Measurements from ENCODE around the gene GTPBP4.

GTPBP4 gene

DNA sequence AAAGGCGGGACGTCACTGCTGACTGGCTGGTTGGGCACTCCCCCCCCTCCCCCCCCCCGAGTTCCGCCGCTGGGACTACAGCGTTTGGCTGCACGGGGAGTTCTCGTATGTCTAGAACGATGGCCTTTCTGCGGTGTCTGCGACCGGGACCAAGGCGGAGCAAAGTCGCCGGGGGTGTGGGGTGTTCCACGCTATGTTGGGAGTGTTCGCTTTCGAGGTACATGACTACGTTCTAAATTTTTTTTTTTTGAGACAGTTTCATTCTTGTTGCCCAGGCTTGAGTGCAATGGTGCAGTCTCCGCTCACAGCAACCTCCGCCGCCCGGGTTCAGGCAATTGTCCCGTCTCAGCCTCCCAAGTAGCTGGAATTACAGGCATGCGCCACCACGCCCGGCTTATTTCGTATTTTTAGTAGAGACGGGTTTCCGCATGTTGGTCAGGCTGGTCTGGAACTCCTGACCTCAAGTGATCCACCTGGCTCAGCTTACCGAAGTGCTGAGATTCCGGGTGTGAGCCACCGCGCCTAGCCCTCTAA, 61.3 kb downstream of the GTPBP4 start:
- TF ChIP-seq CTCF (IDR thresholded peaks at IDR 0.05; ENCODE audit: low read depth, low read length, missing control alignments): no peak
- DNase-seq (ENCODE audit: low read depth): no peak
- peak overlapping the region; percentile 98 for H3K4me3 ChIP-seq (ENCODE audit: low read depth, low read length)

DNA sequence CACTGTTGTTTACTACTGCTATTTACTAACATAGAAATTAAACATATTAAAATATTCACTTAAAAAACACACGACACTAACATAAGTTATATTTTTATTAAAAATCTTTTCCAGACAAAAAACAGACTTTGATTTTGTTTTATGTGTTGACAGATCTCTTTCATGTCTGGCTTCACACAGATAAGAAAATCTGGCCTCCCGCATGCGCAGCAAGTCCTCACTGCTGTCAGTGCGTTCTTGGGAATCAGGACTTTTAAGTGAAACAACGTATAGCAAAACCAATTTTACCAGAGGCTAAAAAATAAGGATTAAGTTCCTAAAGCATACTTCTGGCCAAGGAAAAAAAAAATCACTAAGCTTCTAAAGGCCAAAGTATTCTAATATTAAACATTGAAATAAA, 61.9 kb downstream of the GTPBP4 start:
- TF ChIP-seq CTCF (IDR thresholded peaks at IDR 0.05; ENCODE audit: low read depth, low read length, missing control alignments): no peak
- no peak for DNase-seq (ENCODE audit: low read depth)
- H3K4me3 ChIP-seq (ENCODE audit: low read depth, low read length): peak overlapping the region; percentile 98

DNA sequence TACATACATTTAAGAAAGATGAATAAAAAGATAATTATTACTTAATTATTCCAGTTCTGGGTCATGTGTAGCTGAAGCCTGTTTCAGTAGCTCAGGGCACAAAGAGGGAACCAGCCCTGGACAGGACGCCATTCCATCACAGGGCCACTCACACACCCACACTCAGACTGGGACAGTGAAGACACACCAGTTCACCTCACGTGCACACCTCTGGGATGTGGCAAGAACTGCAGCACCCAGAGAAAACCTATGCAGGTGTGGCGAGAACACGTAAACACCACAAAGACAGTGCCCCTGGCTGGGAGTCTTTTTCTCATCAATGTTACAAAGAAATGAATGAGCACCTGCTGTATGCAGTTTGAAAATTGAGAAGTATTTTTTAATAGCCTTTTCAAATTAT, 62.3 kb downstream of the GTPBP4 start:
- H3K4me3 ChIP-seq (ENCODE audit: low read depth, low read length): peak overlapping the region; percentile 98
- no peak for DNase-seq (ENCODE audit: low read depth)
- peak; percentile 44 for TF ChIP-seq CTCF (IDR thresholded peaks at IDR 0.05; ENCODE audit: low read depth, low read length, missing control alignments)

GRCh38 chr10:1054684-1055083, 66.5 kb downstream of the GTPBP4 start:
- peak overlapping the region; percentile 17; the same call in 1 of the 2 replicates for H3K4me3 ChIP-seq (ENCODE audit: low read depth, low read length)
- DNase-seq (ENCODE audit: low read depth): no peak
- no peak for TF ChIP-seq CTCF (IDR thresholded peaks at IDR 0.05; ENCODE audit: low read depth, low read length, missing control alignments)

- DNase-seq (ENCODE audit: low read depth): no peak
- H3K4me3 ChIP-seq (ENCODE audit: low read depth, low read length): peak within 1 kb of the TSS; percentile 92
- TF ChIP-seq CTCF (IDR thresholded peaks at IDR 0.05; ENCODE audit: low read depth, low read length, missing control alignments): no peak
These were observed 68.3 kb downstream of the GTPBP4 start, which contains the start of gene WDR37 for GRCh38 chr10:1056326-1057105. WDR37 (plus strand) TSS chr10:1056385; CDS start chr10:1072156, 15,771 bp downstream.

GRCh38 chr10:1057106-1057657, 68.9 kb downstream of the GTPBP4 start:
- no peak for DNase-seq (ENCODE audit: low read depth)

More at GRCh38 chr10:1057106-1057657, 68.9 kb downstream of the GTPBP4 start:
- H3K4me3 ChIP-seq (ENCODE audit: low read depth, low read length): peak overlapping the region; percentile 92
- TF ChIP-seq CTCF (IDR thresholded peaks at IDR 0.05; ENCODE audit: low read depth, low read length, missing control alignments): no peak

Data from GM12864 (cell line).